ENCODE results near the gene TNFRSF8. TPM values are rescaled to one million over a fixed set of nuclear protein-coding genes. Genes with fewer than 3 reads are reported as not detected.

TNFRSF8 gene
- polyA plus RNA-seq, 6 donors from 2014 or later: not detected

DNA sequence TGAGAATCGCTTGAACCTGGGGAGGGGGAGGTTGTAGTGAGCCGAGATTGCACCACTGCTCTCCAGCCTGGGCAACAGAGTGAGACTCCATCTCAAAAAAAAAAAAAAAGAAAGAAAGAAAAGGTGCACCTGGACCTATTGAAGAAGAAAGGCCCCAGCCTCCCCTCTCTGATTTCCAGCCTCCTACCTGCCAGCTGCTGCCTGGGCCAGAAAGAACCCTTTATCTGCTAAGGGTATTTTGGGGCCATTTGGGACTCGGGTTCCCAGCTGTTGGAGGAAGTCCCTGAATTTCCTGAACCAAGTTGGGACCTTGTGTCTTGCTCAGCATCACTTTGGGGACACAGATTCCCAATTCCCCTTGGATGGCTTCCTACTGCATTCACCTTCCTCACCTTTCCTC lies 3.9 kb upstream of the TNFRSF8 start:
- Mint-ChIP-seq H3K27me3 (peaks cover 29 to 37% (median 34%) of the 10 kb centered on the region in 3 donors), H3K4me3 (peak overlapping the region in 1 of 8 donors; percentile 66), H3K9me3 (peaks cover 0 to 4% (median 0%) of the 10 kb centered on the region in 7 donors), H3K4me1 (peaks cover 16 to 23% (median 19%) of the 10 kb centered on the region in 3 donors), H3K27ac (no peak overlapping the region), H3K36me3 (peaks cover 0 to 6% of the 10 kb centered on the region in 2 donors)
- DNase-seq (no peak), ATAC-seq (ENCODE audit: low read depth in 2 of 2) (no peak)

- ATAC-seq (ENCODE audit: low read depth in 2 of 2): peak; percentile 62 to 64
- H3K27me3 Mint-ChIP-seq: peaks cover 33 to 44% (median 41%) of the 10 kb centered on the region in 3 donors
- no peak overlapping the region for H3K27ac Mint-ChIP-seq
- DNase-seq: no peak
- peak overlapping the region in 1 of 8 donors; percentile 66 for H3K4me3 Mint-ChIP-seq
- H3K9me3 Mint-ChIP-seq: peaks cover 0 to 4% (median 0%) of the 10 kb centered on the region in 7 donors
- H3K4me1 Mint-ChIP-seq: peaks cover 21 to 26% (median 23%) of the 10 kb centered on the region in 3 donors
- peaks cover 0 to 6% of the 10 kb centered on the region in 2 donors for H3K36me3 Mint-ChIP-seq
These were observed 3.2 kb upstream of the TNFRSF8 start for GRCh38 chr1:12059722-12060464.

- Mint-ChIP-seq H3K27me3 (peaks cover 34 to 47% (median 42%) of the 10 kb centered on the region in 3 donors), H3K4me3 (no peak overlapping the region), H3K36me3 (peaks cover 0 to 6% of the 10 kb centered on the region in 2 donors), H3K27ac (no peak overlapping the region), H3K9me3 (peaks cover 0 to 4% (median 0%) of the 10 kb centered on the region in 7 donors), H3K4me1 (peaks cover 21 to 26% (median 23%) of the 10 kb centered on the region in 3 donors)
- DNase-seq (no peak), ATAC-seq (ENCODE audit: low read depth in 2 of 2) (no peak)
These were observed 2.6 kb upstream of the TNFRSF8 start for GRCh38 chr1:12060500-12060899.

- no peak for ATAC-seq (ENCODE audit: low read depth in 2 of 2)
- Mint-ChIP-seq H3K36me3 (peaks cover 0 to 7% of the 10 kb centered on the region in 2 donors), H3K9me3 (peaks cover 0 to 4% (median 2%) of the 10 kb centered on the region in 7 donors), H3K27ac (no peak overlapping the region), H3K27me3 (peaks cover 42 to 78% (median 72%) of the 10 kb centered on the region in 3 donors), H3K4me1 (peaks cover 21 to 26% (median 23%) of the 10 kb centered on the region in 3 donors), H3K4me3 (peak overlapping the region in 4 of 8 donors; percentile 29 to 74 (median 56))
- no peak for DNase-seq
These were observed 1.2 kb downstream of the TNFRSF8 start for GRCh38 chr1:12064073-12064969.

DNA sequence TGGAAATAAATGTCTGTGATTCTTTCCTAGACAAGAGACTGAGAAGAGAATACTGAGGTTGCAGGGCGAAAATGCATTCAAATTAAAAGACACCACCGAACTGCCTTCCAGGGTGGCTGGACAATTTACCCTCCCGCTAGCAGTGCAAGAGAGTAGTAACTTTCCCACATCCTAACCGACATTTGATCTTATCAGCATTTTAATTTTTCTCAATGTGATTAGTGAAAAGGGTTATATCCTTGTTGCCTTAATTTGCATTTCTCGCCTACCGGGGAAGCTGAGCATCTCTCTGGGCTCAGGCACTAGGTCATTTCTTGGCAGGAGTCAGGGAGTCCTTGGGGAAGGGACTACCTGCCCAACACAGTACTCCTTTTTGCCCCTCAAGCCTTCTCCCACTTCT lies 2.8 kb downstream of the TNFRSF8 start:
- Mint-ChIP-seq H3K4me1 (peaks cover 16 to 18% (median 18%) of the 10 kb centered on the region in 3 donors), H3K27ac (no peak overlapping the region), H3K27me3 (peaks cover 42 to 80% (median 79%) of the 10 kb centered on the region in 3 donors), H3K9me3 (peaks cover 0 to 2% (median 0%) of the 10 kb centered on the region in 7 donors), H3K36me3 (peaks cover 0 to 13% of the 10 kb centered on the region in 2 donors), H3K4me3 (no peak overlapping the region)
- DNase-seq: no peak
- no peak for ATAC-seq (ENCODE audit: low read depth in 2 of 2)

DNA sequence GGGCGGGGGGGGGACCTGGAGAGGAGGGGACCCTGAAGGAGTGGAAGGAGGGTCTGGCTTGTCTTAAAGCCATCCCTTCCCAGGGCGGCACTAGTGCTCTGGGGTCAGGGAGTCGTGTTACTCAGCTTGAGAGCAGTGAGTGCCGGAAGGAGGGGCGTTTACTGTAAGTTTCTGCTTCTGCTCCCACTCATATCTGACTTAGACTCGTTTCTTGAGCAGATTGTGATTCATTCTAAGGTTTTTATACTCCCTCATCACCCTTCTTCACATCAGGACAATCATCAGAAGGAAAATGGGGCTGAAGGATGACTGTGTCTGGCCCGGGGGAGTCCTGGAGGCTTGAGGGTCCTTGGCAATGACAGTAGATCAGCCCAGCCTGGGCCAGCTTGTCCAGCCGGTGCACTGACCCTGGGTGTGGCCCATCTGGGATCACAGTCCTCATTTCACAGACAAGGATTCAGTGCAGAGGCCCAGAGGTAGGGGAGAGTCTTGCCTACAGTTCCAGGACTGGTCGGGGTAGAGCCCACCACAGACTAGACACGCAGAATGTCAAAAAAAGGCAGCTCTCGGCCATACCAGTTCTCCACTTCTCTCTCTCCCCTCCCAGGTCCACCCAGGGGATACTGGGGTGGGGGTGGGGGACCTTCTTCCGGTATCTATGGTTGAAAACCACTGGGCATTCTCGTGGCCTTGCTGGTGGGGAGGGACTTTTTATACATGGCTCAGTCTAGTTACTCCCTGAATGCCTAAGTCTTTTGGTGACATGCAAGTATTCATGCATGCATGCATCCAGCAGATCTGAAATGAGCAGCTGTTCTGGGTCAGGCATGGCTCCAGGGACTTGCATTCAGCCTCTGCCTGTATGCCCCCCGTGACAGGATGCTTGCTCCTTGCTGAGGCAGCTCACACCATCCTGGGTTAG lies 5.1 kb downstream of the TNFRSF8 start:
- ATAC-seq (ENCODE audit: low read depth in 2 of 2) (no peak), DNase-seq (no peak)
- peaks cover 0 to 2% (median 0%) of the 10 kb centered on the region in 7 donors for H3K9me3 Mint-ChIP-seq
- H3K27ac Mint-ChIP-seq: peak overlapping the region in 1 of 6 donors; percentile 20
- peaks cover 11 to 13% (median 13%) of the 10 kb centered on the region in 3 donors for H3K4me1 Mint-ChIP-seq
- H3K4me3 Mint-ChIP-seq: no peak overlapping the region
- peaks cover 0 to 8% of the 10 kb centered on the region in 2 donors for H3K36me3 Mint-ChIP-seq
- H3K27me3 Mint-ChIP-seq: peaks cover 29 to 64% (median 62%) of the 10 kb centered on the region in 3 donors

DNA sequence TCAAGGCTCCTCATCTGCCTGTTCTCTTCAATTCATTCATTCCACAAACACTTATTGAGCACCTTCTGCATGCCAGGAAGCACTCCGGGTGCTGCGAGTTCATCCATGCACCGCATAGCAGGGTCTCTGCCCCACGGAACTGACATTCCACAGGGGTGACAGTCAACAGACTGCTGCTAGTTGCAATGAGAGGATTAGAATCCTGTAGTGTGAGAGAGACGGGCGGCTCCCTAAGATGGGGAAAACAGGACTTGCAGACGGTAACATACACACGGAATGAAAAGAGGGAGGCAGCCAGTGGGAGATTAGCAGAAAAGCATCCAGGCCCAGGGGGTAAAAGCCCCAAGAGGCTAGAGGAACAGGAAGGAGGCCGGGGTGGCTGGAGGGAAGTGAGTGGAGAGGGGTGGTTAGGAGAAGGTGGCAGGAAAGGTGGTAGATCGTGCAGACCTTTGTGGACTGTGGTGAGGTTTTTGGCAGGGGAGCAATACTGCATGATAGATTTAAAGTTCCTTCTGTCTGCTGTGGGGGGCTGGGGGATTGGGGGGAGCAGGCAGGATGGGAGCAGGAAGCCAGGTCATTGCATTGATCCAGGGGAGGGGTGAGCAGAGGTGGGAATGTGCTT lies 6.6 kb downstream of the TNFRSF8 start:
- H3K27me3 Mint-ChIP-seq: peaks cover 17 to 48% (median 46%) of the 10 kb centered on the region in 3 donors

DNA sequence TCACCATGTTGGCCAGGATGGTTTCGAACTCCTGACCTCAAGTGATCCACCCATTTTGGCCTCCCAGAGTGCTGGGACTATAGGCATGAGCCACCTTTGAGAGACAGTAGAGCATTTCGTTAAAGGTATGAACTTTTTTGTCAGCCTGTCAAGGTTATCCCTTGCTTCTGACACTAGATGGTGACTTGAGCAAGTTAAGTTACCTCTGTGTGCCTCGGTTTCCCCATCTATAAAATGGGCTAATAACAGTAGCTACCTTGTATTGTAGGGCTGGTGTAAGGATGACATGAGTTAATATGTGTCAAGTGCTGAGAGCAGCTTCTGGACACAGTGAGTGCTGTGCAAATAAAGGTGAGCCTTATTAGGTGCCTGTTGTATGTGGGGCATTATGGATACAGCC lies 8.8 kb downstream of the TNFRSF8 start:
- peaks cover 0 to 5% (median 0%) of the 10 kb centered on the region in 3 donors for H3K4me1 Mint-ChIP-seq
- peak overlapping the region in 2 of 6 donors; percentile 36 to 95 for H3K27ac Mint-ChIP-seq
- no peak for ATAC-seq (ENCODE audit: low read depth in 2 of 2)

More for the DNA sequence above, 6.6 kb downstream of the TNFRSF8 start:
- peaks cover 0 to 7% of the 10 kb centered on the region in 2 donors for H3K36me3 Mint-ChIP-seq
- no peak overlapping the region for H3K4me3 Mint-ChIP-seq
- peak overlapping the region in 1 of 6 donors; percentile 77 for H3K27ac Mint-ChIP-seq
- DNase-seq: no peak
- H3K4me1 Mint-ChIP-seq: peaks cover 0 to 5% (median 2%) of the 10 kb centered on the region in 3 donors
- peaks cover 0 to 2% (median 0%) of the 10 kb centered on the region in 7 donors for H3K9me3 Mint-ChIP-seq
- no peak for ATAC-seq (ENCODE audit: low read depth in 2 of 2)

DNA sequence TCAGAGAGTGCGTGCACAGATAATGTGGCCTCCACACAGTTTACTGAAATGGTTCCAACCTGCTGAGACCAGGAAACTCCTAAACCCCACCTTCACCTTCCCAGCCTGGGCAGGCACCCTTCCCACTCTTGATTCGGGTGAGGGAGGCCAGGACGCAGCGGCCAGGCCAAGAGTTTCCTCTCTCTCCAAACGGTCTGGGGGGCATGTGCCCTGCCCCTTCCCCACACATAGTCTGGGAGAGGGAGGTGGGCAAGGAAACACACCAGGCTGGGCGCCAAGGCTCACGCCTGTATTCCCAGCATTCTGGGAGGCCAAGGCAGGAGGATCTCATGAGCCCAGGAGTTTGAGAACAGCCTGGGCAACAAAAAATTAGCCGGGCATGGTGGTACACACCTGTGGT lies 9.6 kb downstream of the TNFRSF8 start:
- Mint-ChIP-seq H3K27me3 (peaks cover 16 to 38% (median 28%) of the 10 kb centered on the region in 3 donors), H3K27ac (no peak overlapping the region), H3K4me1 (peaks cover 0 to 10% (median under 1%) of the 10 kb centered on the region in 3 donors), H3K4me3 (peak overlapping the region in 1 of 8 donors; percentile 30), H3K9me3 (peaks cover 0 to 2% (median 0%) of the 10 kb centered on the region in 7 donors), H3K36me3 (peaks cover 0 to 7% of the 10 kb centered on the region in 2 donors)
- ATAC-seq (ENCODE audit: low read depth in 2 of 2): no peak
- DNase-seq: no peak

More for the DNA sequence above, 8.8 kb downstream of the TNFRSF8 start:
- H3K27me3 Mint-ChIP-seq: peaks cover 9 to 38% (median 31%) of the 10 kb centered on the region in 3 donors
- H3K9me3 Mint-ChIP-seq: peaks cover 0 to 2% (median 0%) of the 10 kb centered on the region in 7 donors
- no peak for DNase-seq
- peaks cover 0 to 7% of the 10 kb centered on the region in 2 donors for H3K36me3 Mint-ChIP-seq
- H3K4me3 Mint-ChIP-seq: no peak overlapping the region

DNA sequence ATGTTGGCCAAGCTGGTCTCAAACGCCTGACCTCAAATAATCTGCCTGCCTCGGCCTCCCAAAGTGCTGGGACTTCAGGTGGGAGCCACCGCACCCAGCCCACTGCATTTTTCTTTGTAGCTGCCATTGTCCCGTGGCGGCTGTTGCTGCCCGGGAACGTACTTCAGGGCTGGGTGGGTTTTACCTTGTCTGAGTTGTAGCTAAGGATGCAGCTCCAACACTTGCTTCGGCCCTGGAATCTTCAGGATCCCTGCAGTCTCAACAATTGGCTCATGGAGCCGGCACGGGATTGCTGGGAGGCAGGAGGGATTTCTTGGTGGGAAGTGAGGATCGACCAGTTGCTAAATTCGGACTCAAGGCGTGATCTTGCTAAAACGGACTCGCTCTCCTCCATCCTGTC lies 10.7 kb downstream of the TNFRSF8 start:
- no peak overlapping the region for H3K27ac Mint-ChIP-seq
- no peak for ATAC-seq (ENCODE audit: low read depth in 2 of 2)

DNA sequence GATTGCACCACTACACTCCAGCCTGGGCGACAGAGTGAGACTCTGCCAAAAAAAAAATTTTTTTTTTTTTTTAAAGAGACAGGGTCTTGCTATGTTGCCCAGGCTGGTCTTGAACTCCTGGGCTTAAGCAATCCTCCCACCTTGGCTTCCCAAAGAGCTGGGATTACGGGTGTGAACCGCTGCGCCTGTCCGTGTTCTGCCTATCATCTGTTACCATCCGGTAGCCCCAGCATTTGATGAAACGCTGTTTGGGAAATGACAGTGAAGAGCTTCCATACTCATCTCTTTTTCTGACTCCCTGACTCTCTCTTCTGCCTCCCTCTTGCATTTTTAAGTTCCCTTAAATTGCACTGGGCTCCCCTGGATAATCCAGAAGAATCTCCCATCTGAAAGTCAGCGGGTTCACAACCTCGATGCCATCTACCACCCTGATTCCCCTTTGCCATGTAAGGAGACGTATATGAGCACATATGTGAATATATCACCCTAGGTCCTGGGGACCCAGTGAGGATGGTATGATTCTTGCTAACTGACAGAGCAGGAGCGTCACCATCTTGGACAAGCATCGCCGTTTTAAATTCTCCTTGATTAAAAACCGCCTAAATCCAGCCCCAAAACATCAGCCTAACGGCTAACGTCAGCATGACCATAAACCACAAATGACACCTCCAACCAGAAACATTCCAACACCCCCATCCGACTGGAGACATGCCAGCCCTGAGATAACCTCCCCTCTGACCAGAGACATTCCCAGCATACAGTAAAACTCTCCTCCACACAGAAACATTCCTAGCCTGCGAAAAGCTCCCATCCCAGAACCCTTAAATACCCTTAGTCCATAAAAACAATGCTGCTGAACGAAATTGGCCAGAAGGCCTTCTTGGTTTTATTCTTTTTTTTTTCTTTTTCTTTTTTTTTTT lies 12.4 kb downstream of the TNFRSF8 start:
- DNase-seq: no peak
- Mint-ChIP-seq H3K36me3 (no peaks in the 10 kb centered on the region), H3K4me3 (no peak overlapping the region), H3K4me1 (peaks cover 4 to 14% (median 7%) of the 10 kb centered on the region in 3 donors), H3K27me3 (peaks cover 11 to 22% (median 12%) of the 10 kb centered on the region in 3 donors), H3K27ac (no peak overlapping the region), H3K9me3 (peaks cover 0 to 2% (median 0%) of the 10 kb centered on the region in 7 donors)
- ATAC-seq (ENCODE audit: low read depth in 2 of 2): no peak

More for the DNA sequence above, 10.7 kb downstream of the TNFRSF8 start:
- no peak for DNase-seq
- no peak overlapping the region for H3K4me3 Mint-ChIP-seq
- peaks cover 0 to 14% (median 3%) of the 10 kb centered on the region in 3 donors for H3K4me1 Mint-ChIP-seq
- peaks cover 16 to 35% (median 24%) of the 10 kb centered on the region in 3 donors for H3K27me3 Mint-ChIP-seq
- H3K36me3 Mint-ChIP-seq: peaks cover 0 to 7% of the 10 kb centered on the region in 2 donors
- H3K9me3 Mint-ChIP-seq: peaks cover 0 to 2% (median 0%) of the 10 kb centered on the region in 7 donors
